ENCODE data around the gene TCHH.
A peak's percentile ranks its signal among the peaks of the same experiment; 100 is the strongest.
"Not testable (repeated sequence)": the region's sequence is repeated elsewhere in the genome, so short reads cannot be mapped to it uniquely, and the experiment has no call there.

The TCHH gene

GRCh38 chr1:152107031-152107983 is 7.9 kb downstream of the TCHH start:
- ATAC-seq (no peak), DNase-seq (peak in 1 of 2 donors; percentile 4)
- no peak overlapping the region for H3K4me3 Mint-ChIP-seq
- H3K4me1 Mint-ChIP-seq, result no peaks in the 10 kb centered on the region
- H3K9me3 Mint-ChIP-seq, result no peaks in the 10 kb centered on the region
- H3K27me3 Mint-ChIP-seq, result peaks cover 17% of the 10 kb centered on the region
- H3K27ac Mint-ChIP-seq, result no peak overlapping the region

- Mint-ChIP-seq H3K4me1 (no peaks in the 10 kb centered on the region), H3K4me3 (no peak overlapping the region), H3K27me3 (peaks cover 39% of the 10 kb centered on the region), H3K27ac (no peak overlapping the region), H3K9me3 (no peaks in the 10 kb centered on the region)
- no peak for ATAC-seq
- no peak for DNase-seq
These were observed 10.4 kb downstream of the TCHH start for GRCh38 chr1:152104854-152105253.

GRCh38 chr1:152096931-152097330 is 18.3 kb downstream of the TCHH start:
- Mint-ChIP-seq H3K27me3 (peaks cover 39% of the 10 kb centered on the region), H3K27ac (no peak overlapping the region), H3K4me3 (no peak overlapping the region), H3K9me3 (peaks cover 0 to 6% of the 10 kb centered on the region in 2 donors), H3K4me1 (no peaks in the 10 kb centered on the region)
- ATAC-seq (no peak), DNase-seq (no peak)

GRCh38 chr1:152089014-152089674 is 26.1 kb downstream of the TCHH start, which contains the start of gene TCHHL1:
TSS of gene TCHHL1 (minus strand) at chr1:152089064. CDS start at chr1:152088143, 921 bp downstream.
- no peaks in the 10 kb centered on the region for H3K4me1 Mint-ChIP-seq
- peaks cover 18% of the 10 kb centered on the region for H3K27me3 Mint-ChIP-seq
- H3K9me3 Mint-ChIP-seq, result peaks cover 0 to 6% of the 10 kb centered on the region in 2 donors
- no peak within 1 kb of the TSS for H3K4me3 Mint-ChIP-seq
- no peak within 1 kb of the TSS for H3K27ac Mint-ChIP-seq
- ATAC-seq, result no peak
- DNase-seq, result no peak

GRCh38 chr1:152086760-152087159 is 28.5 kb downstream of the TCHH start:
- peaks cover 18% of the 10 kb centered on the region for H3K27me3 Mint-ChIP-seq

GRCh38 chr1:152084853-152085252 is 30.4 kb downstream of the TCHH start:
- Mint-ChIP-seq H3K27ac (no peak overlapping the region), H3K27me3 (peaks cover under 1% of the 10 kb centered on the region), H3K4me3 (no peak overlapping the region), H3K9me3 (no peaks in the 10 kb centered on the region), H3K4me1 (no peaks in the 10 kb centered on the region)
- DNase-seq, result no peak
- no peak for ATAC-seq

More at GRCh38 chr1:152086760-152087159, 28.5 kb downstream of the TCHH start:
- no peaks in the 10 kb centered on the region for H3K9me3 Mint-ChIP-seq
- no peak for DNase-seq
- H3K27ac Mint-ChIP-seq, result no peak overlapping the region
- no peaks in the 10 kb centered on the region for H3K4me1 Mint-ChIP-seq
- no peak overlapping the region for H3K4me3 Mint-ChIP-seq
- ATAC-seq, result no peak

- not testable (repeated sequence) for DNase-seq, H3K27ac Mint-ChIP-seq, H3K4me1 Mint-ChIP-seq, H3K27me3 Mint-ChIP-seq, H3K9me3 Mint-ChIP-seq, ATAC-seq, H3K4me3 Mint-ChIP-seq
These were observed 34.2 kb downstream of the TCHH start for GRCh38 chr1:152081026-152081425.

GRCh38 chr1:152080494-152080893 is 34.8 kb downstream of the TCHH start:
- not testable (repeated sequence) for H3K27me3 Mint-ChIP-seq, DNase-seq, H3K4me3 Mint-ChIP-seq, H3K9me3 Mint-ChIP-seq, ATAC-seq, H3K27ac Mint-ChIP-seq, H3K4me1 Mint-ChIP-seq

- Mint-ChIP-seq H3K27ac (no peak overlapping the region), H3K4me3 (no peak overlapping the region), H3K9me3 (no peaks in the 10 kb centered on the region), H3K27me3 (peaks cover 12% of the 10 kb centered on the region), H3K4me1 (no peaks in the 10 kb centered on the region)
- ATAC-seq, result no peak
- no peak for DNase-seq
These were observed 36.3 kb downstream of the TCHH start for GRCh38 chr1:152078831-152079441.

- no peaks in the 10 kb centered on the region for H3K9me3 Mint-ChIP-seq
- H3K27ac Mint-ChIP-seq, result no peak overlapping the region
These were observed 42.9 kb downstream of the TCHH start for GRCh38 chr1:152072311-152072710.

GRCh38 chr1:152071123-152071522 is 44.1 kb downstream of the TCHH start:
- ATAC-seq (no peak), DNase-seq (no peak)
- Mint-ChIP-seq H3K27me3 (peaks cover 46% of the 10 kb centered on the region), H3K27ac (no peak overlapping the region), H3K9me3 (no peaks in the 10 kb centered on the region), H3K4me1 (no peaks in the 10 kb centered on the region), H3K4me3 (no peak overlapping the region)

More at GRCh38 chr1:152072311-152072710, 42.9 kb downstream of the TCHH start:
- no peaks in the 10 kb centered on the region for H3K4me1 Mint-ChIP-seq
- ATAC-seq (no peak), DNase-seq (no peak)
- no peak overlapping the region for H3K4me3 Mint-ChIP-seq
- H3K27me3 Mint-ChIP-seq, result peaks cover 46% of the 10 kb centered on the region

- Mint-ChIP-seq H3K4me1 (no peaks in the 10 kb centered on the region), H3K27me3 (peaks cover 50% of the 10 kb centered on the region), H3K4me3 (no peak overlapping the region), H3K27ac (no peak overlapping the region), H3K9me3 (no peaks in the 10 kb centered on the region)
- DNase-seq, result no peak
- no peak for ATAC-seq
These were observed 47.3 kb downstream of the TCHH start for GRCh38 chr1:152067929-152068328.

GRCh38 chr1:152067150-152067549 is 48.1 kb downstream of the TCHH start:
- Mint-ChIP-seq H3K27ac (no peak overlapping the region), H3K4me3 (no peak overlapping the region), H3K9me3 (no peaks in the 10 kb centered on the region), H3K27me3 (peaks cover 42% of the 10 kb centered on the region), H3K4me1 (no peaks in the 10 kb centered on the region)
- DNase-seq (no peak), ATAC-seq (no peak)

GRCh38 chr1:152061952-152062351 is 53.3 kb downstream of the TCHH start:
- Mint-ChIP-seq H3K4me1 (no peaks in the 10 kb centered on the region), H3K27me3 (peaks cover 23% of the 10 kb centered on the region), H3K9me3 (no peaks in the 10 kb centered on the region), H3K4me3 (no peak overlapping the region), H3K27ac (no peak overlapping the region)
- ATAC-seq, result no peak
- DNase-seq, result no peak
